HL-60 (cell line): Measurements from ENCODE around the gene RPS5.
A peak's percentile ranks its signal among the peaks of the same experiment; 100 is the strongest.

Source experiments
- DNase-seq, 2 experiments: peaks; one replicate each; pipeline ENCODE4 v3.0.0-alpha.2; 2010 to 2020; ENCODE audit warnings: low read depth in 1 of 2, low spot score in 1 of 2
- H3K27ac ChIP-seq: fragments of 250-450 bp; sonication (Bioruptor Pico); replicated peaks from 2 replicates; pipeline ENCODE4 v1.5.1; 2020; ENCODE audit warnings: mild to moderate bottlenecking, moderate library complexity
- H3K27me3 ChIP-seq: fragments of 250-450 bp; sonication (Bioruptor Pico); 2 replicates; pipeline ENCODE4 v1.5.1; 2021; ENCODE audit warnings: mild to moderate bottlenecking, moderate library complexity; ENCODE audit not compliant: insufficient read depth, poor library complexity, severe bottlenecking
- H3K4me3 ChIP-seq: replicated peaks from 2 replicates; pipeline ENCODE4 v1.5.1; 2011; ENCODE audit warnings: mild to moderate bottlenecking, control low read depth, low read length; ENCODE audit not compliant: insufficient read depth
- GABPA ChIP-seq: IDR thresholded peaks from 2 replicates; pipeline ENCODE4 v1.6.1; 2012; ENCODE audit warnings: low read depth
- POLR2AphosphoS5 ChIP-seq: IDR thresholded peaks from 2 replicates; pipeline ENCODE4 v1.6.1; 2012; ENCODE audit warnings: low read depth
- SPI1 ChIP-seq: IDR thresholded peaks from 2 replicates; pipeline ENCODE4 v1.6.1; 2012; ENCODE audit warnings: low read depth, mild to moderate bottlenecking, borderline replicate concordance
- TF ChIP-seq, protein P1 (sequence below): IDR thresholded peaks from one replicate; pipeline ENCODE4 v1.5.1; 2011; ENCODE audit warnings: low read length, control low read depth, inconsistent platforms; ENCODE audit not compliant: insufficient read depth
- TF ChIP-seq, protein P2 (sequence below): IDR thresholded peaks from 2 replicates; pipeline ENCODE4 v1.6.1; 2012; ENCODE audit warnings: low read depth; ENCODE audit not compliant: insufficient replicate concordance

Gene RPS5

DNA sequence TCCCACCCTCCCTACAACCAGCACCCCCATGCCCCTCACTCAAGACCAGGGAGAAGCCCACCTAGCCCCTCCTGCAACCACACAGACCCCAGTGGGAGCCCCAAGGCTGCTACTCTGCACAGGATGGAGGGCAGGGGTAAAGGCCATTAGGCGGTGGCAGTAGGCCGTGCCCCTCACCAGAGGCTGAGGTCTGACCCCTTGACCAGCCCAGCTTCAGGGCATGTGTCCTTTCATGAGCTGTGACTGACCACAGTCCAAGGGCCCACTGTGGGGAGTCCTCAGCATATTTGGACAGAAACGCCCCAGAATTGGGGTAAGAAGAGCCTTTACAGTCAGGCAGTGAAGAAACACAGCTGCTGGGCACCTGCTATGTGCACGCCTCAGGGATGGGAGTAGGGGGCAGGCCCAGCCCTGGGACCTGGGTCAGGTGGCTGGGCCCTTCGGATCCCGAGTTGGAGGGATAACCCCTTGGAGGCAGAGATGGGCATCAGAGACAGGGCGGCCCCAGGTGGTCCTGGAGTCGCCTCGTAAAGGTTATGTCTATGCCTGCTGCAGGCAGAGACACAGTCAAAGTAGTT, 1.7 kb upstream of the RPS5 start:
- TF ChIP-seq, protein P1, sequence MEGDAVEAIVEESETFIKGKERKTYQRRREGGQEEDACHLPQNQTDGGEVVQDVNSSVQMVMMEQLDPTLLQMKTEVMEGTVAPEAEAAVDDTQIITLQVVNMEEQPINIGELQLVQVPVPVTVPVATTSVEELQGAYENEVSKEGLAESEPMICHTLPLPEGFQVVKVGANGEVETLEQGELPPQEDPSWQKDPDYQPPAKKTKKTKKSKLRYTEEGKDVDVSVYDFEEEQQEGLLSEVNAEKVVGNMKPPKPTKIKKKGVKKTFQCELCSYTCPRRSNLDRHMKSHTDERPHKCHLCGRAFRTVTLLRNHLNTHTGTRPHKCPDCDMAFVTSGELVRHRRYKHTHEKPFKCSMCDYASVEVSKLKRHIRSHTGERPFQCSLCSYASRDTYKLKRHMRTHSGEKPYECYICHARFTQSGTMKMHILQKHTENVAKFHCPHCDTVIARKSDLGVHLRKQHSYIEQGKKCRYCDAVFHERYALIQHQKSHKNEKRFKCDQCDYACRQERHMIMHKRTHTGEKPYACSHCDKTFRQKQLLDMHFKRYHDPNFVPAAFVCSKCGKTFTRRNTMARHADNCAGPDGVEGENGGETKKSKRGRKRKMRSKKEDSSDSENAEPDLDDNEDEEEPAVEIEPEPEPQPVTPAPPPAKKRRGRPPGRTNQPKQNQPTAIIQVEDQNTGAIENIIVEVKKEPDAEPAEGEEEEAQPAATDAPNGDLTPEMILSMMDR: no peak
- TF ChIP-seq GABPA: no peak
- no peak for DNase-seq

DNA sequence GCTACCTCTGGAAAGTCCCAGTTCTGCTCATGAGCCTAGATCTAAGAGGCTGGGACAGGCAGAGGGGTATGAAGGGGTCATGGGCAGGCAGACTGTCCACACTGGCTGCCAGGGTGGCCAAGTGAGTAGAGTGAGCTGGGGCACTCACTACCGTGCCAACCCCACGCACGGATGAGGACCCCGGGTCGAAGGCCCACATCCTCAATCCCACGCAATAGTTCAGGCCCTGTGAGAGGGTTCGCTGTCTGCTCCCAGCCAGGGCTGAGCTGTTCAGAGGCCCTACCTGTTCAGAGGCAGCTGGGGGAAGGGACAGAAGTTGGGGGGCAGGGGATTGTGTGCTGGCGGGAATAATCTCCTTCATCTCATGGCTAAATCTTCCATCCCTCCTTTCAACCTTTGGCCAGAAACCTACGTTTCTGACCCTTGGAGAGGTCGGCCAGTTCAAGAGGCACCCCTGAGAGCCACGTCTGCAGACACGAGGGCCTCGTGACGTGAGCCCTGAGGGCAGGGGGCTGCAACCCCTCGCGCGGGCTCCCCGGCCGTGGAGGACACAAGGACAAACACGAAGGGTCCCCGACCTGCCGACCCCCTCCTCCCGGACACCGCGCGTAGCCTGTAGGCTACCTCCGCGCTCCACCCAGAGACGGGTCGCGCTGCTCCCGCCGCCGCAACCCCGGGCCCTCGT, 1.0 kb upstream of the RPS5 start:
- TF ChIP-seq GABPA (no peak), POLR2AphosphoS5 (no peak), SPI1 (no peak)
- TF ChIP-seq, protein P2, sequence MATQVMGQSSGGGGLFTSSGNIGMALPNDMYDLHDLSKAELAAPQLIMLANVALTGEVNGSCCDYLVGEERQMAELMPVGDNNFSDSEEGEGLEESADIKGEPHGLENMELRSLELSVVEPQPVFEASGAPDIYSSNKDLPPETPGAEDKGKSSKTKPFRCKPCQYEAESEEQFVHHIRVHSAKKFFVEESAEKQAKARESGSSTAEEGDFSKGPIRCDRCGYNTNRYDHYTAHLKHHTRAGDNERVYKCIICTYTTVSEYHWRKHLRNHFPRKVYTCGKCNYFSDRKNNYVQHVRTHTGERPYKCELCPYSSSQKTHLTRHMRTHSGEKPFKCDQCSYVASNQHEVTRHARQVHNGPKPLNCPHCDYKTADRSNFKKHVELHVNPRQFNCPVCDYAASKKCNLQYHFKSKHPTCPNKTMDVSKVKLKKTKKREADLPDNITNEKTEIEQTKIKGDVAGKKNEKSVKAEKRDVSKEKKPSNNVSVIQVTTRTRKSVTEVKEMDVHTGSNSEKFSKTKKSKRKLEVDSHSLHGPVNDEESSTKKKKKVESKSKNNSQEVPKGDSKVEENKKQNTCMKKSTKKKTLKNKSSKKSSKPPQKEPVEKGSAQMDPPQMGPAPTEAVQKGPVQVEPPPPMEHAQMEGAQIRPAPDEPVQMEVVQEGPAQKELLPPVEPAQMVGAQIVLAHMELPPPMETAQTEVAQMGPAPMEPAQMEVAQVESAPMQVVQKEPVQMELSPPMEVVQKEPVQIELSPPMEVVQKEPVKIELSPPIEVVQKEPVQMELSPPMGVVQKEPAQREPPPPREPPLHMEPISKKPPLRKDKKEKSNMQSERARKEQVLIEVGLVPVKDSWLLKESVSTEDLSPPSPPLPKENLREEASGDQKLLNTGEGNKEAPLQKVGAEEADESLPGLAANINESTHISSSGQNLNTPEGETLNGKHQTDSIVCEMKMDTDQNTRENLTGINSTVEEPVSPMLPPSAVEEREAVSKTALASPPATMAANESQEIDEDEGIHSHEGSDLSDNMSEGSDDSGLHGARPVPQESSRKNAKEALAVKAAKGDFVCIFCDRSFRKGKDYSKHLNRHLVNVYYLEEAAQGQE: no peak
- TF ChIP-seq, protein P1: no peak
- H3K27ac ChIP-seq: peak overlapping the region; percentile 98
- peak in 1 of 2 experiments; percentile 18 for DNase-seq

More for the DNA sequence above, 1.7 kb upstream of the RPS5 start:
- no peaks in the 10 kb centered on the region for H3K27me3 ChIP-seq
- H3K4me3 ChIP-seq: no peak overlapping the region
- H3K27ac ChIP-seq: peak overlapping the region; percentile 98

DNA sequence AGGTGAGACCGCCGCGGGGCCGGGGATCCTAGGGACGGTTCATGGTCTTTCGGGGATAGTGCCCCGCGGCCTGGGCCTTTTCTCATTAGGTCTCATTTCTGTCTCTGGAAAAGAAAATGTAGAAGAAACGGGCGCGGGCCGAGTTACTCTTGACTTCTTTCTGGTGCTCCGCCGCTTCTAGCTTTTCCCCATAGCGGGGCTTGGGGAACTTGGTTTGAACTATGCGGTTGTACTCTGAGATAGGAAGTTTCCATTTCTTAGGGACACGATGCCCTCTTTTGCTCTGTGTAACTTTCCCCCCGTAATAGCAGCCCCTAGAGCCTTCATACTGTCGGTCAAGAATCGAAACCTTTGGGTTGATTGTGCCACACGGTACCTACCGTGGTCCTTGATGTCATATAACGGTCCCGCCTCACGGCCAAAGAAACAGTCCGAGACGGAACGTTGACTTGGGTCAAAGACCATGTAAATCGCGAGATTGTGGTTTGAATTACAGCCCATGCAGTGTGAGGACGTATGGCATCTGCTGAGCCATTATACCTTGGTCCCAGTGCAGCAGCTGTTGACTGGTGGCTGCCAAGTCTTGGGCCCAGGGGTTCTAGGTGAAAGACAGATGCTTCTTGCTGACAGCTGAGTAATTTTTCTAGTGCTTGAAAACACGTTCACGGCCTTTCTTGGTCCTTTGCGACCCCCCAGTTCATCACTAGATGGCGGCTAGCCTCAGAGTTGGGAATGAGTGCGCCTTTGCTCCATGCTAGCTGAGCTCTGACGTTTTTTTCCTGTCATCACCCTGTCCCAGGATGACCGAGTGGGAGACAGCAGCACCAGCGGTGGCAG, 487 bp downstream of the RPS5 start:
- Histone ChIP-seq H3K27ac (peak overlapping the region; percentile 98), H3K4me3 (peak overlapping the region; percentile 81), H3K27me3 (no peaks in the 10 kb centered on the region)
- no peak for DNase-seq
- TF ChIP-seq SPI1 (no peak), POLR2AphosphoS5 (no peak), GABPA (no peak)
- TF ChIP-seq, protein P2: no peak
- TF ChIP-seq, protein P1: no peak

More for the DNA sequence above, 1.0 kb upstream of the RPS5 start:
- Histone ChIP-seq H3K4me3 (peak overlapping the region; percentile 43), H3K27me3 (no peaks in the 10 kb centered on the region)
